Body of pancreas (tissue), 4 donors: Measurements from ENCODE around the gene ANO4. TPM values are rescaled to one million over a fixed set of nuclear protein-coding genes. Genes with fewer than 3 reads are reported as not detected.
"Not testable (repeated sequence)": the region's sequence is repeated elsewhere in the genome, so short reads cannot be mapped to it uniquely, and the experiment has no call there.

Experiments used
- ATAC-seq: fragments of 150-250 bp; one replicate; pipeline ENCODE4 v1.9.1; 2016
- DNase-seq, 4 donors: peaks; one replicate each; pipeline ENCODE4 v3.0.0-alpha.2; 2019
- H3K27ac ChIP-seq, 4 donors: fragments of 200-600 bp; sonication (generic); 1 replicate in 3 of 4; 2 replicates in 1 of 4; pipeline versions ENCODE4 v1.5.1 to v1.6.1; 2016 to 2019; ENCODE audit warnings: mild to moderate bottlenecking in 1 of 4, mixed read lengths in 1 of 4, moderate library complexity in 1 of 4
- H3K27me3 ChIP-seq, 2 donors: fragments of 200-600 bp; sonication (generic); one replicate each; pipeline ENCODE4 v1.6.0; 2016; ENCODE audit warnings: mild to moderate bottlenecking in 1 of 2
- H3K36me3 ChIP-seq, 2 donors: fragments of 200-600 bp; sonication (generic); replicated peaks in 1 of 2; 2 replicates each; pipeline ENCODE4 v1.5.1; 2016; ENCODE audit warnings: low read depth in 2 of 2; ENCODE audit not compliant: insufficient read depth in 1 of 2
- H3K4me1 ChIP-seq: fragments of 200-600 bp; sonication (generic); one replicate; pipeline ENCODE4 v1.6.0; 2016
- H3K4me3 ChIP-seq, 2 donors: fragments of 200-600 bp; sonication (generic); 1 replicate in 1 of 2; 2 replicates in 1 of 2; pipeline ENCODE4 v1.5.1; 2016 to 2019
- H3K9me3 ChIP-seq, 3 donors: fragments of 200-600 bp; sonication (generic); 1 replicate in 2 of 3; 2 replicates in 1 of 3; pipeline ENCODE4 v1.5.1; 2016
- CTCF ChIP-seq, 7 experiments: fragments of 450-650 bp in 4 of 7; fragments of 200-600 bp in 3 of 7; sonication (generic) in 3 of 7; IDR thresholded peaks; one replicate each; pipeline ENCODE4 v1.5.1; 2016 to 2019; ENCODE audit warnings: antibody characterized with exemption in 7 of 7
- POLR2A ChIP-seq, 3 donors: fragments of 450-650 bp; IDR thresholded peaks; one replicate each; pipeline ENCODE4 v1.6.1; 2016; ENCODE audit warnings: antibody characterized with exemption in 3 of 3, mild to moderate bottlenecking in 2 of 3
- WGBS, 2 donors: methylation state at CpG; one replicate each; pipeline ENCODE4 v1.1.5; 2017; 5-methylcytosine and 5-hydroxymethylcytosine counted together
- intact Hi-C: fragments of 100-400 bp; cut with DNase I; formaldehyde crosslinking; loops from one replicate; pipeline ENCODE4 v1.15.1; 2023
- total RNA-seq, 2 donors: library from RNA; depleted of rRNA; stranded (reverse); fragments of >200 nt; gene quantifications; one replicate each; pipeline ENCODE4 v1.1.0, GENCODE V29; 2016

Gene ANO4
- total RNA-seq, 2 donors from 2014 or later = 1.6 TPM; not detected in 1

DNA sequence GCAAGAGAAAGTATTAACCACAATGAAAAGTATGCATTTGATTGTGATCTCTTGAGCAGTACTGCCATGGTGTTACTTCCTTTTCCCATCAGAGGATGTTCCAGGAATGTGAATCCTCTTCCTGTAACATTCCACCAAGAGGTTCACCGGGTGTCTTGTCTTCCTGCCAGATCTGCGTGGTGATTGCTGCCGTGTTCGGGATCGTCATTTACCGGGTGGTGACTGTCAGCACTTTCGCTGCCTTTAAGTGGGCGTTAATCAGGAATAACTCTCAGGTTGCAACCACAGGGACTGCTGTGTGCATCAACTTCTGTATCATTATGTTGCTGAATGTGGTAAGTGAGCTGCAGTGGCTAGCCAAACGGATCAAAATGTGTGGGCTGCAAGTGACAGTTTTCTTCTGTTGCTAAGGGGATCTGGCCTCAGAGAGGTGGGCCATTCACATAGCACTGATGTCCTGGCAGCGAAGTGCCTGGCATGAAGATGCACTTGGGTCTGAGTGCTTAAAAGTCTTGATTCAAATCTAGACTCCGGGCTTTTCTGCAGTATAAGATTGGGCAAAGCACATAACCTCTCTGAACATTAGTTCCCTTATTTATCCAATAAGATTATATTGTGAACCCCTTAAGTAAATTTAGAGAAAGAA, 292.0 kb downstream of the ANO4 start:
- no peak for TF ChIP-seq POLR2A (IDR thresholded peaks at IDR 0.05)
- TF ChIP-seq CTCF (IDR thresholded peaks at IDR 0.05) = no peak
- H3K27me3 ChIP-seq = no peaks in the 10 kb centered on the region
- WGBS, 2 donors = 48 to 49% methylated on average over 11 of the region's 11 CpGs
- ATAC-seq (no peak), DNase-seq (no peak)
- no peaks in the 10 kb centered on the region for H3K9me3 ChIP-seq
- H3K4me3 ChIP-seq = no peak overlapping the region
- intact Hi-C loops = no loop called here
- no peak overlapping the region for H3K27ac ChIP-seq
- no peaks in the 10 kb centered on the region for H3K4me1 ChIP-seq
- no peaks in the 10 kb centered on the region for H3K36me3 ChIP-seq

- no peak overlapping the region for H3K27ac ChIP-seq
- ATAC-seq = no peak
- WGBS, 2 donors = 80 to 84% methylated on average over 5 of the region's 5 CpGs
- H3K36me3 ChIP-seq = no peaks in the 10 kb centered on the region
- intact Hi-C loops = no loop called here
- no peaks in the 10 kb centered on the region for H3K9me3 ChIP-seq
- TF ChIP-seq CTCF (IDR thresholded peaks at IDR 0.05) (no peak), POLR2A (IDR thresholded peaks at IDR 0.05) (no peak)
- no peak overlapping the region for H3K4me3 ChIP-seq
- DNase-seq = no peak
- H3K4me1 ChIP-seq = no peaks in the 10 kb centered on the region
- H3K27me3 ChIP-seq = no peaks in the 10 kb centered on the region
These were observed 293.3 kb downstream of the ANO4 start for GRCh38 chr12:101087920-101088319.

DNA sequence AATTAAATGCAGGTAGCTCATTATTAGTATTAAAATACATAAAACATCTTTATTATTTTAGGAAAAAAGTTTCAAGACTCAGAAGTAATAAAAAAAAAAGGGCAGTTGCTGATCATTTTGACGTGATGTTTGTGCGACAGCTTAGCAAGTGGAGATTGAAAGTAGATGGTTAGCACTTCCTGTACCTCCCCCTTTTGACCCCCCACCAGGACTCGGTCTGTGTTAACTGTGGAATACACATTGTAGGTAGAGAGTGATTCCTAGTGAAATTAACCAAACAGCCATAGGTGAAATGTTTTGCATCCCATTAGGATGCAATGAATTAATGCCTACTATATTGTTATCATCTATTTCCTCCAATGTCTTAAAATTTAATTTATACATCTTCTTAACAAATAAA, 294.7 kb downstream of the ANO4 start:
- WGBS, 2 donors = 72 to 87% methylated on average over 3 of the region's 3 CpGs
- Histone ChIP-seq H3K36me3 (no peaks in the 10 kb centered on the region), H3K4me3 (no peak overlapping the region), H3K9me3 (no peaks in the 10 kb centered on the region), H3K4me1 (no peaks in the 10 kb centered on the region), H3K27me3 (no peaks in the 10 kb centered on the region), H3K27ac (no peak overlapping the region)
- no peak for DNase-seq
- no peak for TF ChIP-seq CTCF (IDR thresholded peaks at IDR 0.05)
- TF ChIP-seq POLR2A (IDR thresholded peaks at IDR 0.05) = no peak
- ATAC-seq = no peak
- intact Hi-C loops = no loop called here

DNA sequence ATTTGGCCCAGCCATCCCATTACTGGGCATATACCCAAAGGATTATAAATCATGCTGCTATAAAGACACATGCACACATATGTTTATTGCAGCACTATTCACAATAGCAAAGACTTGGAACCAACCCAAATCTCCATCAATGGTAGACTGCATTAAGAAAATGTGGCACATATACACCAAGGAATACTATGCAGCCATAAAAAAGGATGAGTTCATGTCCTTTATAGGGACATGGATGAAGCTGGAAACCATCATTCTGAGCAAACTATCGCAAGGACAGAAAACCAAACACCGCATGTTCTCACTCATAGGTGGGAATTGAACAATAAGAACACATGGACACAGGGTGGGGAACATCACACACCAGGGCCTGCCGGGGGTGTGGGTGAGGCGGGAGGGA, 295.6 kb downstream of the ANO4 start:
- H3K27ac ChIP-seq, H3K4me1 ChIP-seq, H3K4me3 ChIP-seq, H3K27me3 ChIP-seq, DNase-seq, H3K36me3 ChIP-seq, H3K9me3 ChIP-seq, intact Hi-C loops, ATAC-seq: not testable (repeated sequence)
- 79 to 94% methylated on average over 4 of the region's 4 CpGs for WGBS, 2 donors

GRCh38 chr12:101097829-101098580, 303.4 kb downstream of the ANO4 start:
- WGBS, 2 donors = 54 to 64% methylated on average over 5 of the region's 5 CpGs
- no peak overlapping the region for H3K27ac ChIP-seq
- H3K4me3 ChIP-seq = no peak overlapping the region
- DNase-seq = no peak
- no peak for TF ChIP-seq POLR2A (IDR thresholded peaks at IDR 0.05)
- no peak for TF ChIP-seq CTCF (IDR thresholded peaks at IDR 0.05)
- H3K27me3 ChIP-seq = no peaks in the 10 kb centered on the region
- no peaks in the 10 kb centered on the region for H3K36me3 ChIP-seq
- intact Hi-C loops = no loop called here
- no peaks in the 10 kb centered on the region for H3K9me3 ChIP-seq
- no peak for ATAC-seq
- no peaks in the 10 kb centered on the region for H3K4me1 ChIP-seq
